Mucosa of descending colon (tissue), 3 donors: ENCODE data around the gene PDE6A. TPM values are rescaled to one million over a fixed set of nuclear protein-coding genes. Genes with fewer than 3 reads are reported as not detected.

Experiments
- ATAC-seq: fragments of 200-7000 bp; cut with Tn5 transposase; one replicate; pipeline ENCODE4 v1.9.1; 2020; ENCODE audit warnings: mild to moderate bottlenecking, moderate library complexity
- DNase-seq, 3 donors: peaks; one replicate each; pipeline ENCODE4 v3.0.0-alpha.2; 2020
- H3K36me3 ChIP-seq: fragments of 200-600 bp; one replicate; pipeline ENCODE4 v1.8.0; 2021; ENCODE audit warnings: low read depth, mild to moderate bottlenecking
- H3K4me1 ChIP-seq: fragments of 200-600 bp; one replicate; pipeline ENCODE4 v1.8.0; 2021; ENCODE audit warnings: low read depth, mild to moderate bottlenecking
- H3K4me3 ChIP-seq: fragments of 200-600 bp; one replicate; pipeline ENCODE4 v1.8.0; 2021; ENCODE audit warnings: mild to moderate bottlenecking
- H3K9me3 ChIP-seq: fragments of 200-600 bp; one replicate; pipeline ENCODE4 v1.8.0; 2021; ENCODE audit warnings: mild to moderate bottlenecking
- CTCF ChIP-seq: fragments of 200-600 bp; IDR thresholded peaks from one replicate; pipeline ENCODE4 v1.8.0; 2022; ENCODE audit warnings: antibody characterized with exemption, mild to moderate bottlenecking
- intact Hi-C, 2 donors: fragments of 100-400 bp; cut with DNase I in 1 of 2; cut with micrococcal nuclease in 1 of 2; formaldehyde crosslinking; loops; one replicate each; pipeline versions ENCODE4 v1.11.0 to v1.11.1; 2022; cut with DNase I, micrococcal nuclease
- total RNA-seq, 3 donors: library from RNA; stranded (reverse); fragmentation: NEBNext Ultra II Directional in 2 of 3; extraction: Animal tissue kit (Norgen Biotek cat#: 25700) in 2 of 3; gene quantifications; one replicate each; pipeline versions ENCODE4 v1.2.1 to v1.2.4, GENCODE V29; 2021 to 2023
- donor health status: DM: no; HTN: no; CAD: no; lungs with moderate emphysema.
- donor health status: DM: no; HTN: no; CAD: no.
- donor health status: DM: no; HTN: yes; CAD: no.

PDE6A gene
- total RNA-seq, 3 donors from 2014 or later: 1.6 to 7.3 (median 3.4) TPM

GRCh38 chr5:149922950-149923349 lies 21.6 kb downstream of the PDE6A start:
- H3K36me3 ChIP-seq: no peaks in the 10 kb centered on the region
- TF ChIP-seq CTCF: no peak
- DNase-seq (no peak), ATAC-seq (no peak)
- no peak overlapping the region for H3K4me3 ChIP-seq
- intact Hi-C loops: no loop called here
- H3K4me1 ChIP-seq: no peaks in the 10 kb centered on the region
- H3K9me3 ChIP-seq: no peaks in the 10 kb centered on the region

GRCh38 chr5:149921597-149921996 lies 23.0 kb downstream of the PDE6A start:
- no peak for DNase-seq
- no peak for ATAC-seq
- intact Hi-C loops: no loop called here
- no peaks in the 10 kb centered on the region for H3K4me1 ChIP-seq
- no peak overlapping the region for H3K4me3 ChIP-seq
- no peaks in the 10 kb centered on the region for H3K9me3 ChIP-seq
- no peak for TF ChIP-seq CTCF
- no peaks in the 10 kb centered on the region for H3K36me3 ChIP-seq

GRCh38 chr5:149917073-149917676 lies 27.4 kb downstream of the PDE6A start:
- TF ChIP-seq CTCF: no peak
- intact Hi-C loops: no loop called here
- no peaks in the 10 kb centered on the region for H3K36me3 ChIP-seq
- no peaks in the 10 kb centered on the region for H3K4me1 ChIP-seq
- ATAC-seq (no peak), DNase-seq (no peak)
- no peaks in the 10 kb centered on the region for H3K9me3 ChIP-seq
- H3K4me3 ChIP-seq: no peak overlapping the region

GRCh38 chr5:149916334-149917072 lies 28.1 kb downstream of the PDE6A start:
- no peak for ATAC-seq
- H3K4me3 ChIP-seq: no peak overlapping the region
- no peaks in the 10 kb centered on the region for H3K9me3 ChIP-seq
- intact Hi-C loops: no loop called here
- H3K36me3 ChIP-seq: no peaks in the 10 kb centered on the region
- no peak for DNase-seq
- TF ChIP-seq CTCF: no peak
- H3K4me1 ChIP-seq: no peaks in the 10 kb centered on the region

GRCh38 chr5:149915392-149916260 lies 29.0 kb downstream of the PDE6A start:
- no peaks in the 10 kb centered on the region for H3K36me3 ChIP-seq
- ATAC-seq: no peak
- no peak for TF ChIP-seq CTCF
- DNase-seq: no peak
- no peaks in the 10 kb centered on the region for H3K4me1 ChIP-seq
- intact Hi-C loops: no loop called here
- H3K4me3 ChIP-seq: no peak overlapping the region
- no peaks in the 10 kb centered on the region for H3K9me3 ChIP-seq
